22Rv1 (cell line): ENCODE measurements around the gene PDILT.
A peak's percentile ranks its signal among the peaks of the same experiment; 100 is the strongest.

Experiments used
- H3K27ac ChIP-seq: fragments of 450-650 bp; 2 replicates; pipeline ENCODE4 v1.5.1; 2017
- ZFX ChIP-seq: fragments of 450-650 bp; IDR thresholded peaks from 2 replicates; pipeline ENCODE4 v1.6.1; 2017; ENCODE audit warnings: antibody characterized with exemption, borderline replicate concordance
- TF ChIP-seq, protein P1 (sequence below): fragments of 450-650 bp; IDR thresholded peaks from 2 replicates; pipeline ENCODE4 v1.5.1; 2017; ENCODE audit warnings: mild to moderate bottlenecking

The PDILT gene

DNA sequence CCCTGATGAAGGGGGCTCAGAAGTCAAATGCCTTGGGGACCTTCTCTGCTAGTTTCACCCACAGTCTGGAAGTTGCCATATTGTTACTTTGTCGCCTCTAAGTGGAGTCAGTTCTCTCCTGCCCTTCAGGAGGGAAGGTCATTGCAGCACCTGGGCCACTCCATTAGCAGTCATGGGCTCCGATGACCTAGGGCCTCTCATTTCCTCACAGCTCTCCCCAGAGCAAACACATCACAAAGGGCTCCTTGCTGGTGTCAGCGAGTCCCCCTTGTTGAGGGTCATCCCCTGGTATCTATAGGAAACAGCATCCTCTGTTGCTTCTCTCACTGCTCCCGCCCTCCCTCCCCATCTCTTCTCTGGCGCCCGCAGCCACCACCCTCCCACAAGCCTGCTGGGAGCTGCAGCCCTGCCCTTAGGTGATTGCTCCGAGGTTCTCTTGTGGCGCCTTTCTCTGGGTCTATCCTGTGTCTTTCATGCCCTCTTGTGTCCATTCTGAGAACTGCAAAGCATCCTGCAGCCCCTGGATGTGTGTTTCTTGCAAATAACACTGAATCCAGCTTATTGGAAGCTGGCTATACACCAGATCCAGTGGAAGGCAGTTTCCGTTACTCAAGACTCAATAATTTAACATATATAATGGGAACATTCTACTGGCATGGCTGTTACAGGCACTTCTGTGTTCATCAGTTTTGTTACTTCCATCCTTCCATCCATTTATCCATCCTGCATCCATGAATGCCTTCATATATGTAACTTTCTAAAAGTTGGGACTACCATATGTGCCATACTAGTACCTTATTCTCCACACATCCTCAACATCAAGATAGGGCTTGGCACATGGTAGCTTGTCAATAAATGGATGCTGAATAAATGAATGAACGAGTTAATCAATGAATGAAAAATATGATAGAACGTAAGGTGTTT lies 21.2 kb downstream of the PDILT start:
- no peak overlapping the region for H3K27ac ChIP-seq

DNA sequence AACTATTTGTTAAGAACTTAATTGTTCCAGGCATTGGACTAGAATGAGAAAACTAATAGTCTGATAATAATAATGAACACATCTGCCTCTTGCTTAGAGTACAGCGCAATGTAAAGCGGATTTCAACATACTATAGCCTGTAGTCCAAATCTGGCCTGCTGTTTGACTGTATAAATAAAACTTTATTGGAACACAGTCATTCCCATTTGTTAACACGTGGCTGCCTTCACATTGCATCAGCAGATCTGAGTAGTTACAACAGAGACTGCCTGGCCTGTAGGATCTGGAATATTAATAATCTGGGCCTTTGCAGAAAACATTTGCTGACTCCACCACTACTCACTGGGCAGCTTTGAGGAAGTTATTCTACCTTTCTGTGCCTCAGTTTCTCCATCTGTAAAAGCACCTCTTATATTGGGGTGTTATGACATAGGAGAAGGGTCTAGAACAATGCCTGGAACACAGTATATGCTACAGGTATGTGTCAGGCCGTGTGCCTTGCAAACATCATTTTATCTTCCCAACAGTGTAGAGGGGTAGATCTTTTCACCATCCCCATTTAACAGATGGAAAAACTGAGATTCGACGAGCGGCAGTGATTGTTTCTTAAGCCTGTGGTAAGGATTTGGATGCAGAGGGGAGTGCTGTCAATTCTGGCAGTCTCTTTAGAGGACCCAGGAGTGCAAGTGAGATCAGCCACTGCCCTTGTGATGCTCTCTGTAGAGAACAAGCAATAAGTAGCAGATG lies 22.2 kb downstream of the PDILT start:
- no peak overlapping the region for H3K27ac ChIP-seq
- no peak for TF ChIP-seq ZFX
- TF ChIP-seq, protein P1, sequence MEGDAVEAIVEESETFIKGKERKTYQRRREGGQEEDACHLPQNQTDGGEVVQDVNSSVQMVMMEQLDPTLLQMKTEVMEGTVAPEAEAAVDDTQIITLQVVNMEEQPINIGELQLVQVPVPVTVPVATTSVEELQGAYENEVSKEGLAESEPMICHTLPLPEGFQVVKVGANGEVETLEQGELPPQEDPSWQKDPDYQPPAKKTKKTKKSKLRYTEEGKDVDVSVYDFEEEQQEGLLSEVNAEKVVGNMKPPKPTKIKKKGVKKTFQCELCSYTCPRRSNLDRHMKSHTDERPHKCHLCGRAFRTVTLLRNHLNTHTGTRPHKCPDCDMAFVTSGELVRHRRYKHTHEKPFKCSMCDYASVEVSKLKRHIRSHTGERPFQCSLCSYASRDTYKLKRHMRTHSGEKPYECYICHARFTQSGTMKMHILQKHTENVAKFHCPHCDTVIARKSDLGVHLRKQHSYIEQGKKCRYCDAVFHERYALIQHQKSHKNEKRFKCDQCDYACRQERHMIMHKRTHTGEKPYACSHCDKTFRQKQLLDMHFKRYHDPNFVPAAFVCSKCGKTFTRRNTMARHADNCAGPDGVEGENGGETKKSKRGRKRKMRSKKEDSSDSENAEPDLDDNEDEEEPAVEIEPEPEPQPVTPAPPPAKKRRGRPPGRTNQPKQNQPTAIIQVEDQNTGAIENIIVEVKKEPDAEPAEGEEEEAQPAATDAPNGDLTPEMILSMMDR, result no peak

More for the DNA sequence above, 21.2 kb downstream of the PDILT start:
- TF ChIP-seq ZFX, result no peak
- TF ChIP-seq, protein P1, result peak; percentile 76

DNA sequence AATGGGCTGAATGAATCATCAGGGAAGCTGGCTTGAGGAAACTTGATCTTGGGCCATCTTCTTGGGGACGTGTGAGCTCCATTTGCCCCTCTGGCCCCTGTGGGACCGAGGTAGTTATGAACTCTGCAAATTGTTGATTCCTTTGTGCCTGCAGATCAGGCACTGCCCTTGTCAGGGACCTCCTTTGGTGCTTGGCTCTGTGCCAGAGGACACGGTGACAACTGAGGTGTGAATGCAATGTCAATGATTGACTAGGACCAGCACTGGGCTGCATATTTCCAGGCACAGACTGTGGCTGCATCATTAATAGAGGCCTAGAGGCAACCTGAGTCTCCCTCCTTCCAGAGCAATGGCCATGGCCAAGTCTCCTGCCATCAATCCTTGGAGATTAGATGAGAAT lies 23.8 kb downstream of the PDILT start:
- TF ChIP-seq, protein P1, result no peak
- TF ChIP-seq ZFX, result no peak
- H3K27ac ChIP-seq, result no peak overlapping the region

GRCh38 chr16:20377181-20377580 lies 27.4 kb downstream of the PDILT start:
- no peak overlapping the region for H3K27ac ChIP-seq
- TF ChIP-seq, protein P1, result no peak
- TF ChIP-seq ZFX, result no peak

- TF ChIP-seq, protein P1, result no peak
- TF ChIP-seq ZFX, result no peak
- no peak overlapping the region for H3K27ac ChIP-seq
Measured at GRCh38 chr16:20372701-20373100, 31.8 kb downstream of the PDILT start.

GRCh38 chr16:20369452-20370054 lies 35.0 kb downstream of the PDILT start:
- no peak overlapping the region for H3K27ac ChIP-seq
- TF ChIP-seq, protein P1, result no peak
- TF ChIP-seq ZFX, result no peak

GRCh38 chr16:20364051-20364450 lies 40.5 kb downstream of the PDILT start:
- TF ChIP-seq, protein P1, result no peak
- TF ChIP-seq ZFX, result no peak
- no peak overlapping the region for H3K27ac ChIP-seq
